HG02885 (cell line): ENCODE data around the gene ENPP6.

ENCODE experiments used
- ATAC-seq: cut with Tn5 transposase; IDR thresholded peaks from one replicate; pipeline ENCODE4 v1.9.1; 2021; ENCODE audit warnings: mild to moderate bottlenecking; ENCODE audit not compliant: unreplicated experiment, poor library complexity

Gene ENPP6

GRCh38 chr4:184193556-184194525 lies 23.8 kb downstream of the ENPP6 start:
- ATAC-seq: no peak

GRCh38 chr4:184192933-184193332 lies 24.7 kb downstream of the ENPP6 start:
- no peak for ATAC-seq

GRCh38 chr4:184191267-184191666 lies 26.4 kb downstream of the ENPP6 start:
- ATAC-seq: no peak

- ATAC-seq: no peak
These were observed 27.0 kb downstream of the ENPP6 start for GRCh38 chr4:184190711-184191110.

GRCh38 chr4:184189966-184190365 lies 27.7 kb downstream of the ENPP6 start:
- no peak for ATAC-seq

DNA sequence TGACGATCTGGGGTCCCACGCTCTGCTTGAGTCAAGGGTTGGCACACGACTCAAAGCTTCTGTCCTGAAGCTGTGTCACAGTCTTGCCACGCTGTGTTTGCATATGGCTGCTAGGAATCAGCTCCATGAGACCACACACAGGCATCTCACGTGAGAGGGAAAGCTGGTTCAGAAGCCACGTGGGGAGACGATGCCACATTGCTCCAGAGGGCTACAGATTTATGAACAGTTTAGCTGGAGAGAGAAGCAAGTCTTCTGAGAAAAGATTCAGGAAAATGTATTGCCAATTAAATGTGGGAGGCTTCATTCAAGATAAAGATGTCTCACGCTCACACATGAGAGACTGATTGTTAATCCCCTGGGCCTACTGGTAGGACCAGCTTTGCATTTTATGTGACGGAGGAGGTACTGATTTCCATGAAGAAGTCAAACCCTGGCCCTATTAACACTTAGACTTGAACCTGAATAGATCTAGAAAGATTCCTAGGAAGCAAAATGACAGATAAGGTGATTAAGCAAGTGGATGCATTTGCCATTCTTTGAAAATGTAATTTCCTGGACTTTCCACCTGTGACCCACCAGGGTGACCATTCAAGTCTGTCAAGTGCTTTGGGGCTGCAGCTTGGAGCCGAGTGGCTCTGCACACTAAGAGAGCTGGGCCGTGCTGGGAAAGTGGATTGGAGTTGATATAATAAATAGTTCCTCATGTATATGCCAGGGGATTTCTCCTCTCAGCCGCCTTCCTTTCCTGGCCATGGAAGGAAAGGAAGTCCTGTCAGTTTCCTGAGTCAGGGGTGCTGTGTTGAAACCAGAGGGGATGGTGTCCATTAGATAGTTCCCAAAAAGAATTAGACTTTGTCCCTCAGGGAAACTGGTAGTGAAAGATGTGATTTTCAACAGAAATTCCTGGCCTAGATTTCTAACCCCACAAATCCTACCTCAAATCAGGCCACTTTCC lies 29.0 kb downstream of the ENPP6 start:
- no peak for ATAC-seq

- no peak for ATAC-seq
These were observed 40.4 kb downstream of the ENPP6 start for GRCh38 chr4:184177271-184177670.

DNA sequence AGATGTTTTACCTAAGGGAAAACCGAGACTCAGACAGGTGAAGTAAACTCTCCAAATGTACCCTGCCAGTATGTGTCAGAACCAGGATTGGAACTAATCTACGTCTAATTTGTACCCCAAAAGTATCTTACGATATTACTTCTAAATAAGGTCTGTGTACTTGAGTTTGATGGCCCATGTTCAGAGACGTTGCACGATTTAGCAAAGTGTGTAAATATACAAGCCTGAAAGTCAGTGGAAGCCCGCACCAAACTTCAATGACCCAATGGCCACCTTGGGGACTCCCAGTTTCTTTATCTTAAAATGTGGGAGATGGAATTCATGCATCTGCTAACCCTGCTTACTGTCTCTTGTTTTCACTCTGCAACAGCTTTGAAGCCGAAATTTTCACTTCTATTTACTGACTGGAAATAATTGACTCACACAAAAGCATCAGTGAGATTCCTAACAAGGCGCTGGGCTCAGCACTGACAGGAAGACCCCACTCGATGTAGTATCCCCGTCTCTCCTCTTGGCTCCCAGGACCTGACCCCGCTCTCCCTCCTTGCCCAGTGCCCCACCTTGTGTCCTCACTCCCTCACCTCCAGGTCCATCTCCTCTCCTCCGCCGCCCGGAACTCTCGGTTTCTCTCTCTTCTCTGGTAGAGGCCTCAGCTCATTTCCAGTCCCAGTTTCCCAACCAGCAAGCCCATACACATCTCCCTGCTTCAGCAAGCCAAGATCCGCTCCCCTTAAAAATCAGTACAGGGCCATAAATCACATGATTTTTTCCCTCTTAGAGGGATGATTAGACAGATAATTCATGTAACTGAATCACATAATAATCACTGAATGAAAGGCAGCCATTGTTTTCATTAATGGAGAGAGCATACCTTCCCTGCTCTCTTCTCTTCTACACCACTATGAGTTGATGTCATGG lies 42.8 kb downstream of the ENPP6 start:
- ATAC-seq: no peak

DNA sequence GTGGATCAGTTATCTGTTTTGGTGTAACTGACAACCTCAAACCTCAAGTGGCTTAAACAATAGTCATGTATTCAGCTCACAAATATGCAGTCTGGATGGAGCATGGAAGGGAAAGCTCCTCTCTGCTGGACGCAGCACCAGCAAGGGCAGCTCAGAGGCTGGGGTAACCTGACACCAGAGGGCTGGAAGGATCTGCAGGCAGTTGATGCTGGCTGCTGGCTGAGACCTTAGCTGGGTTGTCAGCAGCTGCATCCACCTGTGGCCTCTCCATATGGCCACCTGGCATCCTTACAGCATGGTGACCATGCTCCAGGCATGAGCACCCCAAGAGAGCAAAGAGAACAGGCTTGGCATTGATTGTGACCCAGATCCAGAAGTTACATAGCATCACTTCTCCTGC lies 46.7 kb downstream of the ENPP6 start:
- no peak for ATAC-seq

GRCh38 chr4:184169225-184169867 lies 48.3 kb downstream of the ENPP6 start:
- ATAC-seq: no peak

DNA sequence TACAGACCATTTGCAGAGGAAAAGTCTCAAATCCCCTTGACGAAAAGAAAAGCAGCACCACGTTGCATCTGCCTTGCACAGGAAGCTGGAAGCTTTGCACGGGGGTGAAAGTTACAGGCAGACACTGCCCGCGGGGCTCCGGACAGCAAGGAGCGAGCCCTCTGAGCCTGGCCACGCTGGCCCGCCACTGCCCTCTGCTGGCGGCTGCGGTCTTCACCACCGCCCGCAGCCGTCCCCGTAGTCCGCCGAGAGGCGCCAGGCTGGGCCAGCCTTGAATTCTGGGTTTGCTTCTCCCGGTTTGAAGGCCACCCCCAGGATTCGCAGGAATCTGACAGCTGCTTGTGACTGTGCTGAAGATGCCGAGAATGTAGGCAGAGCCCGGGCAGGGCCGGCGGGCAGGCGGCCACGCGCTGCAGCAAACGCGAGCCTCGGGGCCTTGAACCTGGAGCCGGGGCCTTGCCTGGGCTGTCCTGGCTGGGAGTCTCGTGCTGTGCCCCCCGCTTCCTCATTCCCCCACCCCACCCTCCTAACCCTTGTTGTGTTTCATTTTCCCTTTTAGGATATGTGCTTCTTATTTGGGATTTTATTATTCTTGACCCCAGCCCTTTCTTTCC lies 49.2 kb downstream of the ENPP6 start:
- peak; percentile 89 for ATAC-seq

DNA sequence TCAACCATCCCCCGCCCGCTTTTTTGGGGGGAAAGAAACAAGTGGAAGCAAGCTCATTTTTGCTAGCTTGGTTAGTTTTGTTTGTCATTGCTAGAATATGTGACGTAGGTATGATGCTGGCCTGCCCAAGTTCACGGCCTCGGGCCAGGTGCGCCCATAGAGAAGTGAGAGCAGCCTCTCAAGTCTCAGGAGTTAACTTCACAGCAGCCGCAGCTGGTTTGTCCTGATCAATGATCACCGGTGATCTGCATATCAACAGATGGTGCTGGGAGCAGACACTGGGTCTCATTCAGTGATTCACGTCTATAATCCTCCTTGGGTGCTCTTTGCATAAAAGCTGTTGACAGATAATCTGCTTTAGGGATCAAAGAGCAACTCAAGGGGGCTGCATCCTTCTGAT lies 50.1 kb downstream of the ENPP6 start:
- peak; percentile 73 for ATAC-seq

- ATAC-seq: no peak
These were observed 50.9 kb downstream of the ENPP6 start for GRCh38 chr4:184166736-184167135.

DNA sequence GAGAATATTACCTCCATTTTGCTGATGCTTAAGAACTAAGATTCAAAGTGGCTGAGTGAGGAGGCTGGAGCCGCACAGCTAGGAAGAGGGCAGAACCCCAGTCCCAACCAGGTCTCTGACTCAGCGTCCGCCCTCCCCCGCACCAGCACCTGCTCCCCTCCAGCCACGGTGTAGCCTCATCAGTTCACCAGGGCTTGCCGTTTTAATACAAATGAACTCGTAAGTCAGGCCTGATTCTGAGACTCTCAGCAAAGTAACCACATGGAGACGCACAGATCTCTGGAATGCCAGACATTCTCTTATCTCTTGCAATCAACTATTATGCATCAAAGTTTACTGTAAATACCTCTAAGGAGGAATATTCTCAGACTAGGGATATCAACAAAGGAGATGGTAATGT lies 52.4 kb downstream of the ENPP6 start:
- no peak for ATAC-seq

GRCh38 chr4:184163813-184164212 lies 53.9 kb downstream of the ENPP6 start:
- ATAC-seq: peak; percentile 42

- ATAC-seq: no peak
These were observed 55.1 kb downstream of the ENPP6 start for GRCh38 chr4:184162596-184162995.

DNA sequence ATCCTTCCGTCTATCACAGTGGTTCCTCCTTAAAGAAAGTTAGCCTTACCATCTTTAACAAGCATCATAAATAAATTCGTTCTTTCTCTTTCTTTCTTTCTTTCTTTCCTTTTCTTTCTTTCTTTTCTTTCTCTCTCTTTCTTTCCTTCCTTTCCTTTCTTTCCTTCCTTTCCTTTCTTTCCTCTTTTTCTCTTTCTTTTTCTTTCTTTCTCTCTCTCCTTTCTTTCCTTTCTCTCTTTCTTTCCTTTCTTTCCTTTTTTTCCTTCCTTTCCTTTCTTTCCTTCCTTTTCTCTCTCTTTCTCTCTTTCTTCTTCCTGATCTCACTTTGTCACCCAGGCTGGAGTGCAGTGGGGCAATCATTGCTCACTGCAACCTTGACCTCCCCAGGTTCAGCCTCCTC lies 60.4 kb downstream of the ENPP6 start:
- ATAC-seq: no peak

- no peak for ATAC-seq
These were observed 61.3 kb downstream of the ENPP6 start for GRCh38 chr4:184156163-184156920.
